ENCODE measurements around the gene C1QBP. TPM values are rescaled to one million over a fixed set of nuclear protein-coding genes. Genes with fewer than 3 reads are reported as not detected.
A peak's percentile ranks its signal among the peaks of the same experiment; 100 is the strongest.

The C1QBP gene
- total RNA-seq, 4 donors from 2014 or later: 54.2 to 86.6 (median 68.1) TPM

- Histone ChIP-seq H3K9me3 (no peaks in the 10 kb centered on the region), H3K27ac (no peak overlapping the region), H3K4me3 (no peak overlapping the region), H3K36me3 (peaks cover 0 to 71% (median 0%) of the 10 kb centered on the region in 3 donors), H3K27me3 (no peaks in the 10 kb centered on the region), H3K4me1 (peaks cover 0 to 10% (median 6%) of the 10 kb centered on the region in 4 donors)
- no peak for DNase-seq
- TF ChIP-seq CTCF (IDR thresholded peaks at IDR 0.05): no peak
- TF ChIP-seq POLR2A (IDR thresholded peaks at IDR 0.05): no peak
These were observed 42.5 kb upstream of the C1QBP start for GRCh38 chr17:5481451-5481850.

GRCh38 chr17:5480962-5481361, 42.0 kb upstream of the C1QBP start:
- Histone ChIP-seq H3K27ac (no peak overlapping the region), H3K36me3 (peaks cover 0 to 75% (median 0%) of the 10 kb centered on the region in 3 donors), H3K4me1 (peaks cover 0 to 10% (median 6%) of the 10 kb centered on the region in 4 donors), H3K9me3 (no peaks in the 10 kb centered on the region), H3K4me3 (no peak overlapping the region), H3K27me3 (no peaks in the 10 kb centered on the region)
- no peak for DNase-seq
- TF ChIP-seq CTCF (IDR thresholded peaks at IDR 0.05): no peak

- no peak overlapping the region for H3K4me3 ChIP-seq
- H3K36me3 ChIP-seq: peaks cover 0 to 87% (median 0%) of the 10 kb centered on the region in 3 donors
- DNase-seq: no peak
- no peaks in the 10 kb centered on the region for H3K27me3 ChIP-seq
- no peak for TF ChIP-seq POLR2A (IDR thresholded peaks at IDR 0.05)
- no peak for TF ChIP-seq CTCF (IDR thresholded peaks at IDR 0.05)
- no peak overlapping the region for H3K27ac ChIP-seq
- H3K9me3 ChIP-seq: no peaks in the 10 kb centered on the region
- H3K4me1 ChIP-seq: no peaks in the 10 kb centered on the region
These were observed 40.0 kb upstream of the C1QBP start for GRCh38 chr17:5478992-5479391.

GRCh38 chr17:5473906-5474305, 35.0 kb upstream of the C1QBP start:
- no peaks in the 10 kb centered on the region for H3K27me3 ChIP-seq
- H3K27ac ChIP-seq: no peak overlapping the region
- H3K4me3 ChIP-seq: no peak overlapping the region
- H3K4me1 ChIP-seq: peaks cover 0 to 4% (median 0%) of the 10 kb centered on the region in 4 donors
- H3K9me3 ChIP-seq: no peaks in the 10 kb centered on the region
- no peak for DNase-seq
- H3K36me3 ChIP-seq: peaks cover 0 to 62% (median 0%) of the 10 kb centered on the region in 3 donors
- no peak for TF ChIP-seq CTCF (IDR thresholded peaks at IDR 0.05)
- no peak for TF ChIP-seq POLR2A (IDR thresholded peaks at IDR 0.05)

- Histone ChIP-seq H3K4me3 (no peak overlapping the region), H3K4me1 (peaks cover 0 to 9% (median 1%) of the 10 kb centered on the region in 4 donors), H3K27ac (no peak overlapping the region), H3K9me3 (no peaks in the 10 kb centered on the region), H3K36me3 (peaks cover 0 to 49% (median 0%) of the 10 kb centered on the region in 3 donors), H3K27me3 (no peaks in the 10 kb centered on the region)
- no peak for DNase-seq
- TF ChIP-seq POLR2A (IDR thresholded peaks at IDR 0.05): no peak
- TF ChIP-seq CTCF (IDR thresholded peaks at IDR 0.05): no peak
These were observed 33.6 kb upstream of the C1QBP start for GRCh38 chr17:5472511-5472910.

GRCh38 chr17:5468075-5468473, 29.1 kb upstream of the C1QBP start:
- no peak for TF ChIP-seq CTCF (IDR thresholded peaks at IDR 0.05)
- TF ChIP-seq POLR2A (IDR thresholded peaks at IDR 0.05): no peak
- H3K27ac ChIP-seq: peak overlapping the region in 2 of 4 donors; percentile 57 to 63
- DNase-seq: no peak

More at GRCh38 chr17:5468075-5468473, 29.1 kb upstream of the C1QBP start:
- peaks cover 0 to 8% (median 0%) of the 10 kb centered on the region in 3 donors for H3K36me3 ChIP-seq
- H3K4me3 ChIP-seq: peak overlapping the region; percentile 86 to 90 (median 88)
- no peaks in the 10 kb centered on the region for H3K9me3 ChIP-seq
- no peaks in the 10 kb centered on the region for H3K27me3 ChIP-seq
- peaks cover 0 to 16% (median 4%) of the 10 kb centered on the region in 4 donors for H3K4me1 ChIP-seq
